ENCODE measurements around the gene AGAP9.
"Not testable (repeated sequence)": the region's sequence is repeated elsewhere in the genome, so short reads cannot be mapped to it uniquely, and the experiment has no call there.

The AGAP9 gene

DNA sequence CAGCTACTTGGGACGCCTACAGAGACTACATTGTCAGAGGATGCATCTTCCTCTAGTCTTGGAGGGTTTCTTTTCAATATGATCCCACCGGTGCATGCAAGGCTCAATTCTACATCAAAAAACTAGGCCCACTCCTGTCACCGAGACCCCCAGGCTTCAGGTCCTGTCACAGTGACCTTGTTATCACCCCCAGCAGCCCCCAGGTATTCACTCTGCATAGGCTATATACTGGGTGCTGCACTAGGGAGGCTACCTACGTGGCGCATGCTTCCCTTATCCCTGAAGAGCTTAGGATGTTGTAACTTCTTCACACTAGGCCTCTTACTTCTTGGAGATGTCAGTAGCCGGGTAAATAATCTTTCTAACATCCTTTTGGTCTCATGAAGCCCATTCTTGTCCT is 31.1 kb upstream of the AGAP9 start:
- not testable (repeated sequence) for H3K27me3 ChIP-seq (ENCODE audit: control insufficient read depth, insufficient read depth, low read length); H3K36me3 ChIP-seq (ENCODE audit: control insufficient read depth, low read depth, low read length); H3K27ac ChIP-seq (ENCODE audit: low read length); H3K4me3 ChIP-seq (ENCODE audit: low read length); H3K9ac ChIP-seq (ENCODE audit: low read length); H3K4me1 ChIP-seq (ENCODE audit: control insufficient read depth, low read depth, low read length); H3K9me3 ChIP-seq (ENCODE audit: control insufficient read depth, low read depth, low read length)

DNA sequence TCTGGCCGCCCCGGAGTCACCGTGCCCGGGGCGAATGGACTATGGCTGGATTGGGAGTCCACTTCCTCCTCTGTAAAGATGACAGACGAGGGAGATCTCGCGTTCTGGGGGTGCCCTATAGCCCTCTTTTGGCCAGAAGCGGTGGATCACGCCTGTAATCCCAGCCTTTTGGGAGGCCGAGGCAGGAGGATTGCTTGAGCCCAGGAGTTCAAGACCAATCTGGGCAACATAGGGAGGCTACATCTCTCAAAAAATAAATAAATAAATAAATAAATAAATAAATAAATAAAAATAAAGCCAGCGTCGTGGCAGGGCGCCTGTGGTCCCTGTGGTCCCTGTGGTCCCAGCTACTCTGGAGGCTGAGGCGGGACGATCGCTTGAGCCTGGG is 30.4 kb upstream of the AGAP9 start:
- H3K4me3 ChIP-seq (ENCODE audit: low read length) = peak overlapping the region; percentile 63
- not testable (repeated sequence) for H3K9ac ChIP-seq (ENCODE audit: low read length); H3K9me3 ChIP-seq (ENCODE audit: control insufficient read depth, low read depth, low read length); H3K36me3 ChIP-seq (ENCODE audit: control insufficient read depth, low read depth, low read length); H3K27me3 ChIP-seq (ENCODE audit: control insufficient read depth, insufficient read depth, low read length); H3K4me1 ChIP-seq (ENCODE audit: control insufficient read depth, low read depth, low read length); H3K27ac ChIP-seq (ENCODE audit: low read length)

DNA sequence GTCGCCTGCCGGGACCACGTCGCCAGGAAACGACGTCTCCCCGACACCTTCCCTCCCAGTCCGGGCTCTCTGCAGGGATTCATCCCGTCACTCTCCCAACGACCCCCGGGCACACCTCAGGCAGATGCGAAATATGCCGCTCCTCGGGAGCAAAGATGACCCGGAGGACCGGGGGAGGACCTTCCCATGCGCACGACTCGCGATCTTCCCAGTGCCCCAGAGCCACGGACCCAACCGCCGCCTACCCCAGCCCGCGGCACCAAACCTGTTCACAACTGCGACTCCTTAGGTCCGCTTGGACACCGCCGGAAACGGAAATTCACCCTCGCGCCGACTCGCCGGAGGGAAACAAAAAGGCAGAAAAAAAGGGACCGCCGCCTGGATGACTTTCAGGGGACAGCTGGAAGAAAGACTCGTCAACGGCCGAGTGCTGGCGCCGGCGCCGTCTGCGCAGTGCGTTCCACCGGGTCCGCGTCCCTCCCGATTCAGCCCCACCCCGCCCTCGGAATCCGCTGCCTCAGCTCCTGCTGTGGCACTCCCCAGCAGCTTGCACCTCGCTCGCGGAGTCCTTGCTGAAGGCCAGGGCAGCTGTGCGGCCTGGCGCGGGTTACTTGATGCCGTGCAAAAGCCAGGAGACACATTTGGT is 29.9 kb upstream of the AGAP9 start:
- not testable (repeated sequence) for H3K27ac ChIP-seq (ENCODE audit: low read length); H3K4me1 ChIP-seq (ENCODE audit: control insufficient read depth, low read depth, low read length); H3K9me3 ChIP-seq (ENCODE audit: control insufficient read depth, low read depth, low read length); H3K27me3 ChIP-seq (ENCODE audit: control insufficient read depth, insufficient read depth, low read length); H3K36me3 ChIP-seq (ENCODE audit: control insufficient read depth, low read depth, low read length)
- H3K4me3 ChIP-seq (ENCODE audit: low read length) = peak overlapping the region; percentile 63
- peak overlapping the region; percentile 48 for H3K9ac ChIP-seq (ENCODE audit: low read length)

DNA sequence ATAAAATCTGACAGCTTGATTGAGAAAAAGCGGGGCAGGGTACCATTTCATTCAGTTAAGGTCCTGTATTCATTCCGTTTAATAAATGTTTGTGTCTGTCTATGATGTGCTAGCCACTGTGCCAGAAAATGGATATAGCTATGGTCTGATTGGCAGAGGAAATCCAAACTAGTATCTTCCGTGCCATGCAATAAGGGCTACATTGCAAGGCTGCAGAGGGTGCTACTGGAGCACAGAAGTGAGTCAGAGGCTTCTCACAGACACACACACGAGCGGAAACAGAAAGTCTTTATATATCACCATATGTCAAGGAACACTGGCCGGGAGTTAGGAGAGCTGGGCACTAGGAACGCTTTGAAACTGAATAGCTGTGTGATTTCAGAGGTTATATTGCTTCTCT is 29.3 kb upstream of the AGAP9 start:
- not testable (repeated sequence) for H3K4me1 ChIP-seq (ENCODE audit: control insufficient read depth, low read depth, low read length); H3K27ac ChIP-seq (ENCODE audit: low read length)
- H3K9ac ChIP-seq (ENCODE audit: low read length) = peak overlapping the region; percentile 48

DNA sequence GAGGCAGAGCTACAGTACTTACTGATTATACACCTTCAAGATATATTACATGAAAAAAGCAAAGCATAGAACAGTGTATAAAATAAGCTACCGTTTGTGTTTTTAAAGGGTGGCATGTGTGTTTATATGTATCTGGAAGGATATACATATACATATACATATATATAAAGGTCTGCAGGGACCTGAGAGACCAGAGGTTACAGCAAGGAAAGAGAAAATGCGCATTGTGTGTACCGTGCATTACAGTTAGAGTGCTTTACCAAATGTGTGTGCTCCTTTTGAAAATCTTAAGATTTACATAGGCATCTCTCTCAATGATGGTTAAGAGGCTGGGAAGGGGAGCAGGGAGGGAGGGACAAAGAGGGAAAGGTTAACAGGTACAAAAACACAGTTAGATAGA is 23.8 kb upstream of the AGAP9 start:
- not testable (repeated sequence) for H3K9me3 ChIP-seq (ENCODE audit: control insufficient read depth, low read depth, low read length); H3K27me3 ChIP-seq (ENCODE audit: control insufficient read depth, insufficient read depth, low read length); H3K27ac ChIP-seq (ENCODE audit: low read length); H3K36me3 ChIP-seq (ENCODE audit: control insufficient read depth, low read depth, low read length); H3K9ac ChIP-seq (ENCODE audit: low read length); H3K4me3 ChIP-seq (ENCODE audit: low read length); H3K4me1 ChIP-seq (ENCODE audit: control insufficient read depth, low read depth, low read length)

More for the DNA sequence above, 29.3 kb upstream of the AGAP9 start:
- peak overlapping the region; percentile 63 for H3K4me3 ChIP-seq (ENCODE audit: low read length)
- not testable (repeated sequence) for H3K9me3 ChIP-seq (ENCODE audit: control insufficient read depth, low read depth, low read length); H3K36me3 ChIP-seq (ENCODE audit: control insufficient read depth, low read depth, low read length); H3K27me3 ChIP-seq (ENCODE audit: control insufficient read depth, insufficient read depth, low read length)

DNA sequence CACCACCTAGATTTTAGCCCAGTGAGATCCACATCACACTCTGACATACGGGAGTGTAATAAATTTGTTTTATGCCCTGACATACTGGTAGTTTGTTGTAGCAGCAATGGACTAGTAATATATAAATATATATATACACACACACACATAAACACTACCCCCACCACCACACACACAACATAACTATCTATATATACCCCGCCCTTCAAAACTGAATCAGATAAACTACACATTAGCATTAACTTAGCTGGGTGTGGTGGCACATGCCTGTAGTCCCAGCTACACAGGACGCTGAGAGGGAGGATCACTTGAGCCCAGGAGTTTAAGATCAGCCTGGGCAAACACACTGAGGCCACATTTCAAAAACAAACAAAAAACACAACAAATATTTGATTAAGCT is 13.0 kb upstream of the AGAP9 start:
- H3K9ac ChIP-seq (ENCODE audit: low read length); H3K36me3 ChIP-seq (ENCODE audit: control insufficient read depth, low read depth, low read length); H3K27ac ChIP-seq (ENCODE audit: low read length); H3K4me1 ChIP-seq (ENCODE audit: control insufficient read depth, low read depth, low read length); H3K4me3 ChIP-seq (ENCODE audit: low read length); H3K9me3 ChIP-seq (ENCODE audit: control insufficient read depth, low read depth, low read length); H3K27me3 ChIP-seq (ENCODE audit: control insufficient read depth, insufficient read depth, low read length): not testable (repeated sequence)

DNA sequence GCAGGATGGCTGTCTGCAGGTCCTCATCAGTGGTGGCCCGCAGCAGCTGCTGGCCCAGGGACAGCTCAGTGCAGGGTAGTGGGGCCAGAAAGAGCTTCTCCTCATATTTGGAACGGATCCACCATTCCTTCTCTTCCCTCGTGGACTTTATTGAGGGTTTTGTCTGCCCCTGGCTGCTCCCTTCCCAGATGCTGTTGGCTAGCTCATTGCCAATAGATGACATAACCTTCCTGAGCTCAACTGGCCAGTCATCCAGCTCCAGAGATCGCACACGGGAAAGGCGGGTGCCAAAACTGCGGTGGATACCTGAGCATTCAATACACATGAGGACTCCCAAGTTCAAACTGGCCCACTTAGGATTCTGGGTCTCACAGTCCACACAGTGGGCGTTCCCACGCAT is 21.1 kb downstream of the AGAP9 start:
- not testable (repeated sequence) for H3K27ac ChIP-seq (ENCODE audit: low read length); H3K4me3 ChIP-seq (ENCODE audit: low read length); H3K9me3 ChIP-seq (ENCODE audit: control insufficient read depth, low read depth, low read length); H3K36me3 ChIP-seq (ENCODE audit: control insufficient read depth, low read depth, low read length); H3K4me1 ChIP-seq (ENCODE audit: control insufficient read depth, low read depth, low read length); H3K9ac ChIP-seq (ENCODE audit: low read length); H3K27me3 ChIP-seq (ENCODE audit: control insufficient read depth, insufficient read depth, low read length)

DNA sequence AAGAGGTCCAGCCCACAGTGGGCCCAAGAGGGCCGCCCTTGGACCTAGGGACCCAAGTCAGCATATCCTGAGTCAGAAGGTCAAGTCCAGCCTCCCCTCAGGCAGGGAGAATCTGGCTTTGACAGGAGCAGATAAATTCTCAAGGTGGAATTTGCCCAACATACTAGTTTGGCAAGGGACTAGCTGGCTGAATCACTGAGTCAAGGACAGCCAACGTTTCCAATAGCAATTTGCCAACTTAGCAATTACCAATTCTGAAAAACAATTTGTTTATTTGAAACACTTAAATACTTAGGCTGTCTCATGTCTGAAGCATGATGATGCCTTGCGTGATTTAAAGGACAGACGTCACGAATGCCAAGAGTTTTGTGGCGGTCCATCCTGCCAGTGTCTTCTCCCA is 29.2 kb downstream of the AGAP9 start:
- not testable (repeated sequence) for H3K9me3 ChIP-seq (ENCODE audit: control insufficient read depth, low read depth, low read length); H3K27me3 ChIP-seq (ENCODE audit: control insufficient read depth, insufficient read depth, low read length); H3K4me3 ChIP-seq (ENCODE audit: low read length); H3K9ac ChIP-seq (ENCODE audit: low read length); H3K4me1 ChIP-seq (ENCODE audit: control insufficient read depth, low read depth, low read length); H3K36me3 ChIP-seq (ENCODE audit: control insufficient read depth, low read depth, low read length); H3K27ac ChIP-seq (ENCODE audit: low read length)

DNA sequence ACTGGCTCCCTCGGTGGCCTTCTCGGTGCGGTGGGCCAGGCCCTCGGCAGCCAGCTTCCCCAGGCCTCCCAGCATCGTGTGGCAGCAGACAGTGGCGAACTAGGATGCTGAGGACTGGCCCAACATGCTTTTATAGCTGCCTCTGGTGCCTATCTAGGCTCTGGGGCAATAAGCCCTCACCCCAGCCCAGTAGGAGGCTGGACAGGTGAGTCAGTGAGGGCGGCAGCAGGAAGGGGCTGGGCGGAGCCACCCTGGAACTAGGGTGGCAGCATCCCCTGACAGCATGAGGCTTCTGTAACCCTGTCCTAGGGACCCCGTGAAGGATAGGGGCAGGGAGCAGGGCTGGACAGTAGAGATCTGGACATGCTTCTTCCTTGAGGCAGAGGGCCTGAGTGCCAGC is 31.8 kb downstream of the AGAP9 start, which contains the start of gene FAM25G:
Gene FAM25G (minus strand): TSS at position 101 of the 400 bp plus-strand sequence. CDS start 26 bp downstream, at position 75.
- not testable (repeated sequence) for H3K27me3 ChIP-seq (ENCODE audit: control insufficient read depth, insufficient read depth, low read length); H3K4me3 ChIP-seq (ENCODE audit: low read length); H3K9me3 ChIP-seq (ENCODE audit: control insufficient read depth, low read depth, low read length); H3K36me3 ChIP-seq (ENCODE audit: control insufficient read depth, low read depth, low read length); H3K9ac ChIP-seq (ENCODE audit: low read length); H3K4me1 ChIP-seq (ENCODE audit: control insufficient read depth, low read depth, low read length); H3K27ac ChIP-seq (ENCODE audit: low read length)

DNA sequence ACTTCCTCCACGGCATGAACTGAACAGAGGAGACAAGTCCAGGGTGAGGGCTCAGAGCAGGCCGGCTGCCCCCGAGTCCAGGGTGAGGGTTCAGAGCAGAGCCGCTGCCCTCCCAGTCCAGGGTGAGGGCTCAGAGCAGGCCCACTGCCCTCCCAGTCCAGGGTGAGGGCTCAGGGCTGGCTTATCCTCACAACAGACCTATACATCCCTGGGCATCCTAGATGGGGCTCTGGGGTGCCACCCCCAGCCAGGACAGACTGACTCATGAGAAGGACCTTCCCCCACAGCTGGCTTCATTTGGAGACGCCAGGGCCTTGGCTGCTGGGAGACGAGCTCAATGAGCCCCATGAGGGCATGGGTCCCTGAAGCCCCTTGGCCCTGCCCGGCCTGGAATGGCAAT is 33.8 kb downstream of the AGAP9 start:
- H3K27me3 ChIP-seq (ENCODE audit: control insufficient read depth, insufficient read depth, low read length); H3K4me3 ChIP-seq (ENCODE audit: low read length); H3K36me3 ChIP-seq (ENCODE audit: control insufficient read depth, low read depth, low read length); H3K27ac ChIP-seq (ENCODE audit: low read length); H3K4me1 ChIP-seq (ENCODE audit: control insufficient read depth, low read depth, low read length); H3K9me3 ChIP-seq (ENCODE audit: control insufficient read depth, low read depth, low read length); H3K9ac ChIP-seq (ENCODE audit: low read length): not testable (repeated sequence)

DNA sequence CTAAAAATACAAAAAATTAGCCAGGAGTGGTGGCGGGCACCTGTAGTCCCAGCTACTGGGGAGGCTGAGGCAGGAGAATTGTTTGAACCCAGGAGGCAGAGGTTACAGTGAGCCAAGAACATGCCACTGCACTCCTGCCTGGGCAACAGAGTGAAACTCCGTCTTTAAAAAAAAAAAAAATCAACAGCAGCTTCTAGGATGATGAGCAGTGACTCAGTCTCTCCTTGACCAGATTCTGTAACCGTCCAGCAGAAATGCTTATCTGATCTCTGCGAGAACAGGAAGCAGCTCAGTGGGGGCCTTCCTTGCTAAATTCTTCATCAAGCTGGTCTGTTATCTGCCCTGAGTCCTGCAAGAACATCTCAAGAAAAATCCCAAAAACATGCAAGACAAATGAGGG is 37.5 kb downstream of the AGAP9 start:
- not testable (repeated sequence) for H3K27ac ChIP-seq (ENCODE audit: low read length); H3K4me3 ChIP-seq (ENCODE audit: low read length); H3K9me3 ChIP-seq (ENCODE audit: control insufficient read depth, low read depth, low read length); H3K9ac ChIP-seq (ENCODE audit: low read length); H3K4me1 ChIP-seq (ENCODE audit: control insufficient read depth, low read depth, low read length); H3K36me3 ChIP-seq (ENCODE audit: control insufficient read depth, low read depth, low read length); H3K27me3 ChIP-seq (ENCODE audit: control insufficient read depth, insufficient read depth, low read length)

DNA sequence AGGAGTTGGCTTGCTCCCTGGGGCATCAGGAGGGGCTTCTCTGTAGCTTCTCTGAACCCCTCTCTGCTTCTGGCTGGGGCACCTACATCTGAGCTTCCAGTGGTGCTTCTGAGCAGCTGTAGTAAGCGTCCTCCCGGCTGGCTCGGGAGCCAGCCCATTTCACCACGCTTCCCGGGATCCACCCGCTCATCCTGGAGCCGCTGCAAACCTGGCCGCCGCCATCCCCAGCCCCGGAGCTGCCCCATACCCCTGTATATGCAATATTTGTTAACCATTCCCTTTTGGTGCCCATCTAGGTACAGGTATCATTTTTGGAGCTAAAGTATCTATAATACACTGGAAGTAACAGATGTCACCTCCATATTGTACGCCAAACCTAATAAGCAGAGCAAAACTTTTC is 38.7 kb downstream of the AGAP9 start:
- H3K27me3 ChIP-seq (ENCODE audit: control insufficient read depth, insufficient read depth, low read length); H3K9me3 ChIP-seq (ENCODE audit: control insufficient read depth, low read depth, low read length); H3K9ac ChIP-seq (ENCODE audit: low read length); H3K36me3 ChIP-seq (ENCODE audit: control insufficient read depth, low read depth, low read length); H3K4me3 ChIP-seq (ENCODE audit: low read length); H3K4me1 ChIP-seq (ENCODE audit: control insufficient read depth, low read depth, low read length); H3K27ac ChIP-seq (ENCODE audit: low read length): not testable (repeated sequence)
